ENCODE results near the gene RAD51B.

Gene RAD51B

GRCh38 chr14:68636597-68636996, 817.0 kb downstream of the RAD51B start:
- DNase-seq = no peak

GRCh38 chr14:68637106-68638021, 817.8 kb downstream of the RAD51B start:
- no peak for DNase-seq

- no peak for DNase-seq
Measured at GRCh38 chr14:68638141-68638999, 818.8 kb downstream of the RAD51B start.

DNA sequence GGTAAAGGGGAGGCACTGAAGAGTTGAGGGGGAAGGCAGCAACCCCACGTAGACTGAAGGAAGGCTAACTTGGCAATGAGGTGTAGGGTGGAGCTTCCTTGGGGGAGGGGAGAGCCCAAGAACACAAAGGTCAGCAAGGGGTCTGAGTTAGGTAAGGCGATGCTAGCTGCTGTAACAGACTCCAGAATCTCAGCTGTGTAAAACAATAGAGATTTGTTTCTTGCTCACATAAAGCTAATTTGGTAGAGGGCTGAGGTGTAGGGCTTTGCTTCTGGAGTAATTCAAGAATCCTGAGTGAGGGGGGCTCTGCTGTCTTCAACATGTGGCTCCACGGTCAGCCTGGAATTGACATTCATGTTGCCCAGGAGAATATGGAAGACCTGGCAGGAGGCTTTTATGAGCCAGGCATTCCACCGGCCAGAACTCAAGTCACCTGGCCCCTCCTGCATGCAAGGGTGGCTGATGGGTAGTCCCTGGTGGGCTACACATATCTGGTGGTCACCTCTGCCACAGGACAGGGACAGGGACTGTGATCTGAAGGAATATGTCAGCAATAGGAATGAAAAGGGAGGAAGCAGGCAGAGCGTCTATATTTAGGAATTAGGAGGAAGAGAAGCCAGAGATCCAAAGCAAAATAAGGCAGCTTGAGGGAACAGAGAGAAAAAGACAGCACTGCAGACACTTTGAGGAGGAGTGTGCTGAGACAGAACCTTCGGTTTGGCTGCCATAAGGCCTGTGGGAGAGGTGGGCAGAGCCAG, 819.6 kb downstream of the RAD51B start:
- DNase-seq = no peak

GRCh38 chr14:68639758-68640574, 820.4 kb downstream of the RAD51B start:
- no peak for DNase-seq

DNA sequence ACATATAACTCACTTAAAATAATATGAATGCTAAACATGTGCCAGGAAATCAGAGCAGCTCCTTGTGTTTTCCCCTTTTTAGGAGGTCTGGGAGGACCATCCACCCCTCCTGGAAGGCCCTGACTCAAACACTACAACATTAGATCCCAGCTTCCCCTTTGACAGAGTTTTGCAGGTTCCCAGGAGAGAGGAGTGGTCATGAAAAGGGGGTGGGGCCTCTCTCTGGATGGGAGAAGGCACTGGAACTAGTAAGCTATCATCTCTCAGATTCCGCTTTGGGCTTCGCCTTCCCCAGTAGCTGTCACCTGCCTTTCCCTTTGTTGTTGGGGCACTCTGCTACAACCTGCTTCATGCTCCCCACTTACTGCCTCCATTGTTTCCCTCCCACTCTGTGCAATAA, 824.1 kb downstream of the RAD51B start:
- no peak for DNase-seq

DNA sequence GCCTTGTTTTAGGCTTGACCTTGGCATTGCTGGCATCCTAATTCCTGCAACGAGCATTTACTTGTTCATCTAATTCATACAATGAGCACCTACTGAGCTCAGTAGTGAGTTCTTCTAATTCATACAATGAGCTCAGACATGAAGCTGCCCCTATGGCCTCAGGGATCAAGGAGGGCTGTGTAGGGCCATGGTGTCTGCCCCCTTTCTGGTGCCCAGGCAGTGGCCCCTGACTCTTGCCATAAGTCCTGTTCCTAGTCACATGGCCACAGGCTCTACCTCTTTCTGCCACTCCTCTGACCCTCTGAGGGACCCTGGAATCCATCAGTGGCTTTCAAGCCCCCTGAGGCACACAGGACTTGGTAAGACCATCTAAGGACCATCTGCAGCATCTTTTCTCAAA, 824.5 kb downstream of the RAD51B start:
- no peak for DNase-seq

DNA sequence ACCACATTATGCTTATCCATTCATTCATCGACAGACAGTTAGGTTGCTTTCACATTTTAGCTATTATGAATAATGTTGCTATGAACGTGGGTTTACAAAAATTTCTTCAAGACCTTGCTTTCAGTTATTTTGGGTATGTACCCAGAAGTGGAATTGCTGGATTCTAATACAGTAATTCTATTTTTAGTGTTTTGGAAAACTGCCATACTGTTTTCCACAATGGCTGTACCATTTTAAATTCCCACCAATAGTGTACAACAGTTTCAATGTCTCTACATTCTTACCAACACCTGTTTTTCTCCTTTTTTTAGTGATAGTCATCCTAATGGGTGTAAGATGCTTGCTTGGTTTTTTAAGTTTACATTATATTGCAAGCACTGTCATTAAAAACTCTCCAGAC, 825.8 kb downstream of the RAD51B start:
- no peak for DNase-seq

DNA sequence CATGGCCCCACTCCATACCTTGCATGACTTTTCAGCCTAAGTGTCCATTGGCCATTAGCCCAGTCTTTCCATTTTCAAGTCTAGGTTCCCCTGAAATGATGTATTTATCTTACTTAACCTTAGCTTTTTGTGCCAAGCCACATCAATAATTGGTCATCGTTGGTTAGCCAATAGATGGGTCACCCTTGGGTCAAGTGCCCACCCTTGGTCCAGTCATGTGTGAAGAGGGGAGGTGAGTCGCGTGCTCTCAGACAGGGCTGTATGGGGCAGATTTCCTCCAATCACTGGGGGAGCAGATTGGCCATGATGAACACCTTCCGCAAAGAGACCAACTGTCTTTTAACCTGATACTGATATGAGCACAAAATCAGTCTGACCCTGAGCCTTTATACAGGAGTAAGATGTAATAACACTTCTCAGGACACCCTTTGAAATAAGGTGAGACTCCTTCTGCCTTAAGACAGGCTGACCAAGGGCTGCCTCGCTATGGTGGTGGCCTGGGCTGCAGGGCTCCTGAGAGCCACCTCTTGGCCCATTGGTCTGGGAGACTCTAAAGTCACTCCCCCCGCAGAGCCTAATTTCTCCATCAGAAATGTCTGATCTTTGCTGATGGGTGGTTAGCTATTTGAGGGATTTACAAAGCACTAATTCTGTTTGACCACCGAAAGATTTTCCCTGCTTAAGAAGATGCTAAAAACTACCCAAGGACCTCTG, 830.1 kb downstream of the RAD51B start:
- no peak for DNase-seq

GRCh38 chr14:68650404-68650994, 830.9 kb downstream of the RAD51B start:
- DNase-seq = no peak

- no peak for DNase-seq
Measured at GRCh38 chr14:68651075-68651474, 831.5 kb downstream of the RAD51B start.

GRCh38 chr14:68651652-68652432, 832.3 kb downstream of the RAD51B start:
- no peak for DNase-seq

DNA sequence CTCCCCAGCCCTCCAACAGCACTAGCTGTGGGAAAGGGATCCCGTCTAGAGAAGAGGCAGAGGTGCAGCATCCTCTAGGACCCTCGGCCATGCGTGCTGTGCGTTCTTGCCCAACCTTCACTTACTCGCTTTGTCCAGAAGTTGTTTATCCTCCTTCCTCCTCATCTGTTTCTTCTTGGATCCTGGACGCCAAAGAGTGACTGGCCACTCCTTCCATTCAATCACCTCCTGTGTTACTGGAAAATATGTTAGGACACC, 832.8 kb downstream of the RAD51B start:
- DNase-seq = no peak

GRCh38 chr14:68653108-68653507, 833.5 kb downstream of the RAD51B start:
- DNase-seq = no peak

DNA sequence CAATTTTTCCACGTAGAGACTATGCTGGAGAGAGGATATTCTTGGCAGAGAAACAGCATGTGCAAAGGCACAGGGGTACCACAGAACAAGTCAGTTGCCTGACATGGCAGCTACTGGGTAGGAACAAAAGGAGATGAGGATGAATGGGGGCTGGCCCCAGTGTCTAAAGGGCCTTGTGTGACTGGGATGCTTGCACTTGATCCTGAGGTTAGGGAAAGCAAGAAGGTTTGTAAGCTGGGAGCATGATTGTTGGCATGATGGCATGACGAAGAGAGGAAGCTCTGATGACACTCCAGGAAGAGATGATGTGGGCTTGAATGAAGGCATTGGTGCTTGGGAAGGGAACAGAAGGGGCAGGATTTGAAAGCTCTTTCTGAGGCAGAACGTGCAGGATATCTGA, 834.2 kb downstream of the RAD51B start:
- DNase-seq = no peak

- no peak for DNase-seq
Measured at GRCh38 chr14:68654471-68654941, 834.9 kb downstream of the RAD51B start.

- DNase-seq = no peak
Measured at GRCh38 chr14:68655021-68655831, 835.6 kb downstream of the RAD51B start.

DNA sequence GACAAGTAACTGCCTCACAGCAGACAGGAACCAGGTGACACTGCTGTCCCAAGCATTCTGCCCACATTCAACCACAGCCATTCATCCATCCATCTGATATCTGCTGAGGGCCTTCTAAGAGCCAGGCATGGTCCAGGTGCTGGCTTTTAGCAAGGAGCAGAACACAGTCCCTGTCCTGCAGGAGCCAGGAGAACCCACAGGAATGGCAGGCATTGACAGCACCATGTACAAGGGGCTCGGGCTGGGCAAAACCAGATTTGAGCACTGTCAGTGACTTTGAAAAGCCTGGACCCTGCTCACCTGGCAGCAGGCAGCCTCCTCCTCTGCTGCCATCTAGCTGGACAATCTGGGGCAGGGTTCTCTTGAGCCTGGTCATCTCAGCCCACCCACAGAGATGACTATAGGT, 836.3 kb downstream of the RAD51B start:
- no peak for DNase-seq

- no peak for DNase-seq
Measured at GRCh38 chr14:68656452-68656851, 836.9 kb downstream of the RAD51B start.

All from NCI-H2029 treated with DMSO at 0.1 percent for 48 hours (cell line).